Keratinocyte (primary cell): Measurements from ENCODE around the gene PIP4K2C. TPM values are rescaled to one million over a fixed set of nuclear protein-coding genes. Genes with fewer than 3 reads are reported as not detected.
A peak's percentile ranks its signal among the peaks of the same experiment; 100 is the strongest.

Experiments used
- DNase-seq: peaks from one replicate; pipeline ENCODE4 v3.0.0-alpha.2; 2011; ENCODE audit warnings: low read depth, missing footprints, low spot score
- FAIRE-seq: peaks from 2 replicates; lab custom pipeline; 2011; peaks lifted over from hg19 to GRCh38; lab: Jason Lieb, UNC
- H2AFZ ChIP-seq: 2 replicates; pipeline ENCODE4 v1.6.0; 2012; ENCODE audit warnings: low read length, control low read depth, inconsistent platforms; ENCODE audit not compliant: control insufficient read depth
- H3K27ac ChIP-seq: 2 replicates; pipeline ENCODE4 v1.5.1; 2011; ENCODE audit warnings: low read length; ENCODE audit not compliant: control insufficient read depth, insufficient read depth
- H3K27me3 ChIP-seq: 3 replicates; pipeline ENCODE4 v1.6.0; 2011; ENCODE audit warnings: low read length; ENCODE audit not compliant: control insufficient read depth, insufficient read depth; ENCODE audit errors: extremely low read depth
- H3K36me3 ChIP-seq, 2 experiments: 2 replicates in 1 of 2; 3 replicates in 1 of 2; pipeline ENCODE4 v1.5.1; 2011; ENCODE audit warnings: low read length in 2 of 2, mild to moderate bottlenecking in 1 of 2; ENCODE audit not compliant: control insufficient read depth in 2 of 2, insufficient read depth in 2 of 2; ENCODE audit errors: extremely low read depth in 1 of 2
- H3K4me1 ChIP-seq: 3 replicates; pipeline ENCODE4 v1.5.1; 2011; ENCODE audit warnings: low read length; ENCODE audit not compliant: control insufficient read depth, insufficient read depth; ENCODE audit errors: extremely low read depth
- H3K4me2 ChIP-seq: 3 replicates; pipeline ENCODE4 v1.6.0; 2011; ENCODE audit warnings: low read depth, low read length; ENCODE audit not compliant: control insufficient read depth, insufficient read depth; ENCODE audit errors: extremely low read depth
- H3K4me3 ChIP-seq, 3 experiments: fragments of 200-600 bp in 1 of 3; sonication (generic) in 1 of 3; 2 replicates in 2 of 3; 3 replicates in 1 of 3; pipeline ENCODE4 v1.5.1; 2011 to 2016; ENCODE audit warnings: low read length in 3 of 3, mild to moderate bottlenecking in 3 of 3, control low read depth in 2 of 3, inconsistent platforms in 1 of 3, low read depth in 1 of 3, mixed read lengths in 1 of 3, mixed run types in 1 of 3, moderate library complexity in 1 of 3; ENCODE audit not compliant: control insufficient read depth in 2 of 3, insufficient read depth in 2 of 3; ENCODE audit errors: extremely low read depth in 1 of 3
- H3K79me2 ChIP-seq: 2 replicates; pipeline ENCODE4 v1.6.0; 2012; ENCODE audit warnings: low read length; ENCODE audit not compliant: control insufficient read depth, insufficient read depth
- H3K9ac ChIP-seq: 3 replicates; pipeline ENCODE4 v1.6.0; 2011; ENCODE audit warnings: low read length; ENCODE audit not compliant: control insufficient read depth, insufficient read depth; ENCODE audit errors: extremely low read depth
- H3K9me1 ChIP-seq: 3 replicates; pipeline ENCODE4 v1.6.0; 2011; ENCODE audit warnings: low read length; ENCODE audit not compliant: control insufficient read depth, insufficient read depth; ENCODE audit errors: extremely low read depth
- H3K9me3 ChIP-seq: 2 replicates; pipeline ENCODE4 v1.5.1; 2012; ENCODE audit warnings: low read depth, low read length; ENCODE audit not compliant: control insufficient read depth
- H4K20me1 ChIP-seq: 3 replicates; pipeline ENCODE4 v1.6.0; 2011; ENCODE audit warnings: low read length; ENCODE audit not compliant: control insufficient read depth, insufficient read depth; ENCODE audit errors: extremely low read depth
- CTCF ChIP-seq, 3 experiments: IDR thresholded peaks in 1 of 3; conservative IDR thresholded peaks in 1 of 3; optimal IDR thresholded peaks in 1 of 3; 2 replicates in 2 of 3; 3 replicates in 1 of 3; pipeline versions ENCODE3 to v1.5.1; 2011; ENCODE audit warnings: low read length in 3 of 3, mild to moderate bottlenecking in 3 of 3, moderate library complexity in 2 of 3, control low read depth in 1 of 3, inconsistent platforms in 1 of 3; ENCODE audit not compliant: insufficient read depth in 2 of 3; ENCODE audit errors: extremely low read depth in 1 of 3
- EZH2 ChIP-seq: IDR thresholded peaks from one replicate; pipeline ENCODE4 v1.6.1; 2012; ENCODE audit warnings: inconsistent platforms, mild to moderate bottlenecking, low read length, moderate library complexity
- dilution Hi-C: fragments of 300-500 bp; cut with MboI; formaldehyde crosslinking; loops from one replicate; pipeline ENCODE4 v1.7.0; 2020; ENCODE audit warnings: low sequenced_read_pairs; ENCODE audit not compliant: extremely low pct_ligation_motif_present
- polyA plus RNA-seq, 5 experiments: library from polyadenylated mRNA; depleted of rRNA in 3 of 5; stranded (reverse) in 3 of 5; stranded (forward) in 1 of 5; unstranded in 1 of 5; fragments of >200 nt; gene quantifications; 1 replicate in 1 of 5; 2 replicates in 3 of 5; 3 replicates in 1 of 5; pipeline versions ENCODE4 v1.2.1 to v1.2.3, GENCODE V29; 2011 to 2012; ENCODE audit warnings: missing spikeins in 2 of 5, low read depth in 1 of 5, low replicate concordance in 1 of 5

The PIP4K2C gene
- polyA plus RNA-seq, 1 donor (not counting 4 experiments of a cell fraction or from before 2014, with no cell fraction given) = 93.6 TPM

GRCh38 chr12:57627501-57628279, 36.7 kb downstream of the PIP4K2C start:
- no peak overlapping the region for H3K27ac ChIP-seq
- H4K20me1 ChIP-seq = peaks cover 2% of the 10 kb centered on the region
- DNase-seq (no peak), FAIRE-seq (no peak)
- H3K4me1 ChIP-seq = no peaks in the 10 kb centered on the region
- H3K4me3 ChIP-seq = no peak overlapping the region
- peak overlapping the region; percentile 10 for H3K4me2 ChIP-seq
- no peaks in the 10 kb centered on the region for H3K36me3 ChIP-seq
- no peaks in the 10 kb centered on the region for H3K9me3 ChIP-seq
- dilution Hi-C loops = no loop called here
- H3K27me3 ChIP-seq = peaks cover 90% of the 10 kb centered on the region
- H3K79me2 ChIP-seq = no peaks in the 10 kb centered on the region
- H2AFZ ChIP-seq = no peak overlapping the region
- H3K9me1 ChIP-seq = no peaks in the 10 kb centered on the region
- peak in 2 of 3 experiments; percentile 19 to 43 for TF ChIP-seq CTCF (optimal IDR thresholded peaks at IDR 0.05 in 1 of 3, IDR thresholded peaks at IDR 0.05 in 1 of 3, conservative IDR thresholded peaks at IDR 0.05 in 1 of 3; ENCODE audit: extremely low read depth in 1 of 3, insufficient read depth in 2 of 3, low read length in 3 of 3)
- TF ChIP-seq EZH2 = peak; percentile 75
- H3K9ac ChIP-seq = no peak overlapping the region

- TF ChIP-seq CTCF (optimal IDR thresholded peaks at IDR 0.05 in 1 of 3, IDR thresholded peaks at IDR 0.05 in 1 of 3, conservative IDR thresholded peaks at IDR 0.05 in 1 of 3; ENCODE audit: extremely low read depth in 1 of 3, insufficient read depth in 2 of 3, low read length in 3 of 3) (no peak), EZH2 (no peak)
- Histone ChIP-seq H3K9me3 (no peaks in the 10 kb centered on the region), H3K36me3 (no peaks in the 10 kb centered on the region), H2AFZ (no peak overlapping the region), H3K9me1 (no peaks in the 10 kb centered on the region), H3K79me2 (no peaks in the 10 kb centered on the region), H3K27ac (no peak overlapping the region), H3K27me3 (peaks cover 90% of the 10 kb centered on the region), H4K20me1 (no peaks in the 10 kb centered on the region), H3K4me3 (no peak overlapping the region), H3K9ac (no peak overlapping the region), H3K4me1 (peaks cover 2% of the 10 kb centered on the region), H3K4me2 (no peak overlapping the region)
- no peak for DNase-seq
- FAIRE-seq = no peak
- dilution Hi-C loops = no loop called here
Observed at GRCh38 chr12:57628280-57629191, 37.5 kb downstream of the PIP4K2C start.
